CD4-positive, alpha-beta T cell treated with Interleukin-6 at 100 ng/mL for 8 hours (primary cell): ENCODE data around the gene CADM2.

Experiments used
- DNase-seq: peaks from one replicate; pipeline ENCODE4 v3.0.0-alpha.2; 2020; ENCODE audit warnings: mixed read lengths, low spot score

CADM2 gene

GRCh38 chr3:85321892-85322291 lies 363.1 kb downstream of the CADM2 start:
- DNase-seq, result no peak

- no peak for DNase-seq
Measured at GRCh38 chr3:85330071-85330470, 371.3 kb downstream of the CADM2 start.

GRCh38 chr3:85337895-85338294 lies 379.1 kb downstream of the CADM2 start:
- no peak for DNase-seq

GRCh38 chr3:85342915-85343314 lies 384.1 kb downstream of the CADM2 start:
- DNase-seq, result no peak

- no peak for DNase-seq
Measured at GRCh38 chr3:85355572-85355971, 396.8 kb downstream of the CADM2 start.

GRCh38 chr3:85360742-85361387 lies 402.1 kb downstream of the CADM2 start:
- no peak for DNase-seq

GRCh38 chr3:85364296-85364909 lies 405.6 kb downstream of the CADM2 start:
- no peak for DNase-seq

- no peak for DNase-seq
Measured at GRCh38 chr3:85370341-85370740, 411.6 kb downstream of the CADM2 start.

- no peak for DNase-seq
Measured at GRCh38 chr3:85376131-85376530, 417.3 kb downstream of the CADM2 start.

- DNase-seq, result no peak
Measured at GRCh38 chr3:85377115-85377514, 418.3 kb downstream of the CADM2 start.

- no peak for DNase-seq
Measured at GRCh38 chr3:85384372-85384771, 425.6 kb downstream of the CADM2 start.

- DNase-seq, result no peak
Measured at GRCh38 chr3:85387913-85388505, 429.2 kb downstream of the CADM2 start.

- no peak for DNase-seq
Measured at GRCh38 chr3:85394424-85394823, 435.6 kb downstream of the CADM2 start.

GRCh38 chr3:85397434-85397833 lies 438.6 kb downstream of the CADM2 start:
- DNase-seq, result no peak

GRCh38 chr3:85426121-85426520 lies 467.3 kb downstream of the CADM2 start:
- no peak for DNase-seq

GRCh38 chr3:85427467-85427866 lies 468.7 kb downstream of the CADM2 start:
- DNase-seq, result no peak

- no peak for DNase-seq
Measured at GRCh38 chr3:85432081-85432480, 473.3 kb downstream of the CADM2 start.

GRCh38 chr3:85433319-85433718 lies 474.5 kb downstream of the CADM2 start:
- DNase-seq, result no peak

- no peak for DNase-seq
Measured at GRCh38 chr3:85455561-85456200, 496.9 kb downstream of the CADM2 start.

- no peak for DNase-seq
Measured at GRCh38 chr3:85474241-85474640, 515.5 kb downstream of the CADM2 start.

- no peak for DNase-seq
Measured at GRCh38 chr3:85475346-85475745, 516.6 kb downstream of the CADM2 start.

GRCh38 chr3:85476891-85477495 lies 518.2 kb downstream of the CADM2 start:
- no peak for DNase-seq
